Measurements from ENCODE around the gene LIPC.

Gene LIPC

GRCh38 chr15:58477170-58477569, 45.4 kb downstream of the LIPC start:
- no peak for DNase-seq

GRCh38 chr15:58478035-58478434, 46.2 kb downstream of the LIPC start:
- DNase-seq, result no peak

- DNase-seq, result no peak
These were observed 46.8 kb downstream of the LIPC start for GRCh38 chr15:58478579-58478978.

DNA sequence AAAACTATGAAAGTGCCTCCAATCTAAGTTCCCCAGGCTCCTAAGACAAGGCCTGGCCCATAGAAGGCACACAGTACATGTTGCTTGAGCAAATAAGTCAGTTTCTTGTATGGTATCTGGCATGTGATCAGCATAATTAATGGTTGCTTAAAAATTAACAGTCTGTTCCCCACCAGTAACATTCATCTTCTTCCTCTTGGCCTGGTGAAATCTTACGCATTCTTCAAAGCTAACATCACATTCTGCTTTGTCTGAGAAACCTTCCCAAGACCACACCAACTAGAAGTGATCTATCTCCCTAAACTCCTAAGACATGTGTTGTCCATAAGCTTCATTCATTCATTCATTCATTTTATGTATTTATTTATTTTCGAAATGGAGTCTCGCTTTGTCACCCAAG, 48.1 kb downstream of the LIPC start:
- DNase-seq, result no peak

GRCh38 chr15:58483376-58483775, 51.6 kb downstream of the LIPC start:
- no peak for DNase-seq

DNA sequence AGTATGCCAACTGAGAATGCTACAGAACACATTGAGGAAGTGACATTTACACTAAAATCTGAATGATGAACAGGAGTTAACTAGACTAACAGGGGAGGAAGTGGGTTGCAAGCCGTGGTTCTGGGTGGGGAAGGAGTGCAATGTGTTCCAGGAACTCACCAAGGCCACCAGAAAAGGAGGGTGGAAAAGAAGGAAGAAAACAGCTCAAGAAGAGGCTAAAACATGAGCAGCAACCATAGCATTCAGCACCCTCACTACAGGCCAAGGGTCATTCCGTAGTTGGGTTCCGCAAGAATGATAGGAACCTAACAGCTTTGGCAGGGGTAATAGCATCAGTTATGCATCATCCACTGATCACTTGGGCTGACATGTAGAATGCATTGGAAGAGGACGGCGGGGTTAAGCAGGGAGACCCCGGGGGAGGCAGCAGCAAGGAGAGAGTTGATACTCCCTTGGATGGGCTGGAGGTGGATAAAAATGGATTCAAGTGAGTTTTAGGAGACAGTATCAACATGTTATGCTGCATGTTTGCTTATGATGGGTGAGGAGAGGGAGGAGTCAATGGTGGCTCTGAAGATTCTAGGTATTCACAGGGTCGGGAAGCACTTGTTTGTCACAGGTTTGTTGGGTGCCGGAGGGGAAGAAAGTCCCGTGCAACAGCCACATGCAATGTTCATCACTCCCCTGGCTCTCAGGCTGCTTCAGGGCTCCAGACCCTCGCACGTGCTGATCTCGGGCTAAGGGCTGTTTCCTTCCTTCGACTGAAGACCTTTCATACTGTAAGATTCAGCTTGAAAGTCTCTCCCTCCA, 53.2 kb downstream of the LIPC start:
- DNase-seq, result no peak

GRCh38 chr15:58486062-58486461, 54.3 kb downstream of the LIPC start:
- DNase-seq, result no peak

GRCh38 chr15:58486564-58486963, 54.8 kb downstream of the LIPC start:
- no peak for DNase-seq

DNA sequence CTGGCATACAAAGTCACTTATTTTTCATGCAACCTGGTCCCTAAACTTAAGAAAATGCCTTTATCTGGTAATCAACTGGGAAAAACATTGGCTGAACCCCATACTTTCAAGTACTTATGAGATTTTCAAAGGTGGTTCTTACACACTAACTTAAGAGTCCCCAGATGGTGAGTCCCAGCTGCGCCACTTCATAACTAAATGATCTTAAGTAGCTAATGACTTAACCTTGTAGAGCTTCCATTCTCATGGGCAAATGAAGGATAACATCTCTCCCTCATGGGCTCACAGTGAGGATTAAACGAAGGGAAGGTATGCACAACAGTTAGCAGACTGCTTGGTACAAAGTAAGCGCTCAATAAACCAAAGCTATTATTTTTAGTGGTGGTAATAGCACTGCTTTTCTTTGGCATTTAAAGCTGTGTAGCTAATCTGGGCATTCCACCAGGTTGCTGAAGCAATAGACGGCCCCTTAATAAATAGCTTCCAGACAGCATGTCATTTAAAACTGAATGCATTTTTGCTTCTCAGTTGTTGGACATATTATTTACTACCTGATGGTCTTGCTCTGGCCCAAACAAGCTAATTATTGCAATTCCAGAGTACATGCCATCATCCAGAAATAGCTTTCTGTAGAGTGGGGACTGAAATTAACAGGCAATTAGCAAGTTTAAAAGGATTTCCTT, 55.4 kb downstream of the LIPC start:
- DNase-seq, result no peak

GRCh38 chr15:58487724-58488120, 55.9 kb downstream of the LIPC start:
- no peak for DNase-seq

DNA sequence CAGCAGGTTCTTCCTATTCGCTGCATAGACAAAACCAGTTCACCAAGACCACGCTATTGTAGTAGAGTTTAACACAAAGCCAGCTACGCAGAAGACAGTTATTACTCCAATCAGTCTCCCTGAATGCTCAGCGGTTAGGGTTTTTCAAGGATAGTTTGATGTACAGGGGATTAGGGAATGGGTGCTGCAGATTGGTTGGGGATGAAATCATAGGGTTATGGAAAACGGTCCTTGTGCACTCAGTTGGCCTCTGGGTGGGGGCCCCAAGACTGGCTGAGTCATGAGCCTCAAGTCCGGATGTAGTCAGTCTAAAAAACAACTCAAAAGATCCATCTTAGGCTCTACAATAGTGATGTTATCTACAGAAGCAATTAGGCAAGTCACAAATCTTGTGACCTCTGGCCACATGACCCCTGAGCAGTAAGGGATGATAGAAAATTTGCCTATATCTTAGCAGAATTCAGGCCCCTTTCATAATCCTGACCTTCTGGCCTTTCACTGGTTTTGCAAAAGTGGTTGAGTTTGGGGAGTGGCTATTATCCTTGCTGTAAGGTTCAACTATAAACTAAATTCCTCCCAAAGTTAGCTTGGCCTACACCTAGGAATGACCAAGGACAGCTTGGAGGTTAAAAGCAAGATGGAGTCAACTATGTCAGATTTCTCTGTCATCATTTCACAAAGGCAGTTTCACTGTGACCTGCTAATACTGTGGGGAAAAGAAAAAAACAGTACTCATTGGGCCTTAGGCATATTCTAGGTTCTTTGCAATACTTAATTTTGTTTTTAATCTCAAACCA, 57.7 kb downstream of the LIPC start:
- DNase-seq, result no peak

- no peak for DNase-seq
These were observed 58.5 kb downstream of the LIPC start for GRCh38 chr15:58490086-58490887.

DNA sequence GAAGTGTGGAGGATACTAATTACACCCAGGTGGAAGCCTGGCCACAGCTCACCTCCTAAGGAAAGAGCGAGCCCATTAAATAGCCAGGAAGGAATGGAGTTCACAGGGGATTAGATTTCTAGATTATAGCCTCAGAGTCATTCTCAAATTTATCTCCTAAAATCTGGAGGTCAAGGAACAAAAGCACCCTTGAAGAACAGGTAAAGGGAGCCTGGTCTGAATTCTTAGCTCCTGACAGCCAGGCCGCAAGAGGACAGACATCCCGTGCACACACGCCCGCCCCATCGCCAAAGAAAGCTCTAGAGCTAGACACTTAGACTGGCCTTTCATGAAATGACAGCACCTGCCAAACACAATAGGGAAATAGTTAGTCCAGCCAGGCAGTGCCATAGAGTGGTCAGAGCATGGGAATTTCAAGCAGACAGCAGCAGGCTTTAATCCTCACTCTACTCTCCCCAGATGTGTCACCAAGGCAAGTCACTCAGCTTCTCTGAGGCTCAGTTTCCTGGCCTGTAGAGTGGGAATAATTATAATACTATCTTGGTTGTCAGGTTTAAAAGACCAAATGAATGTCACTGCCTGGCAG, 59.2 kb downstream of the LIPC start:
- no peak for DNase-seq

- DNase-seq, result no peak
These were observed 59.9 kb downstream of the LIPC start for GRCh38 chr15:58491499-58492202.

DNA sequence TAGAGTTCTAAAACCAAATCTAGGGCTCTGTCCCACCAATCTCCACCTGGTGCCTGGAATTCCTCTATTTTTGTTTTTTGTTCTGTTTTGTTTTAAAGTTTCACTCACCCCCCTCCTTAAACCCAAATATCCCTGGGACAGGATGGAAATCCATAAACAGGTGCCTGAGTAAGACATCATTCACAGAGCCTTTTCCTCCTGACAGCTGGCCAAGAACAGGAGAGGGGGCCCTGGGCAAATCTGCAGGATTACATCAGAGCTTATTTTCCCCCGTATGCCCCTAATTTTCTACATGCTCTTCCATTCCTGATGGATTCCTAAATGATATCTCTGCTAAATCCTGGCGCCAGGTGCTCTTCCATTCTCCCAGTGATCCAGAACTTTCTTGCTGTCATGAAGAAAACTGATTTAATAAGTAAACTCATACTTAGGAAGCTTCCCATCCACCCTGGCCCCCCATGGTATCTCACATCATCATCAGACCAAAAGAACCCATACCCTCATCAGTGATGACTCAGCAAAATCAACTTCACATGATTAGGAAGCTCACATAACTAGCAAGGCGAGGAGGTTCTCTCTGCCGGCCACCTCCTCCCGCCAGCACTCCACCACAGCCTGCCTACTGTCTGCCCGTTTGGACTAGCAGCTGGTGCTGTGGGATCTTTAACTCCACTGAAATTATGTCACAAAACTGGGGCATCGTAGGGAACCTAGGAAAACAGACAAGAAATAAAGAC, 61.0 kb downstream of the LIPC start:
- no peak for DNase-seq

DNA sequence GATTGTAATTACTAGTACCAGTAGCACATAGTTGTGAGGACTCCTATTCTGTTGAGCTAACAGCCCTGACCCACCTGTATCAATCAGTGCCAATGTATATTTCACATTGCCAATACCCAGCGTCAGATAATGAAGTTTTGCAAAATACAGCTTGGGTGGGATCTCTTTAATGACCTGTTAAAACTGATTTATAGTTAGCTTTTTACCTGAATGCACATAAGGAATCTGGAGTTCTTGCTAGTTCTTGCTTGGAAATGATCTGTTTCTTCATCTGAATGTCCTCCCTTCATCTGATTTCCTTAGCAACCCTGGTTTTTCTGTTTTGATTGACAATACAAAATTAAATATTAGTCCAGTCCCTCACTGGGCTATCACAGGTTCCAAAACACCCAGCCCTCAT, 62.8 kb downstream of the LIPC start:
- no peak for DNase-seq

GRCh38 chr15:58495891-58496408, 64.2 kb downstream of the LIPC start:
- no peak for DNase-seq

DNA sequence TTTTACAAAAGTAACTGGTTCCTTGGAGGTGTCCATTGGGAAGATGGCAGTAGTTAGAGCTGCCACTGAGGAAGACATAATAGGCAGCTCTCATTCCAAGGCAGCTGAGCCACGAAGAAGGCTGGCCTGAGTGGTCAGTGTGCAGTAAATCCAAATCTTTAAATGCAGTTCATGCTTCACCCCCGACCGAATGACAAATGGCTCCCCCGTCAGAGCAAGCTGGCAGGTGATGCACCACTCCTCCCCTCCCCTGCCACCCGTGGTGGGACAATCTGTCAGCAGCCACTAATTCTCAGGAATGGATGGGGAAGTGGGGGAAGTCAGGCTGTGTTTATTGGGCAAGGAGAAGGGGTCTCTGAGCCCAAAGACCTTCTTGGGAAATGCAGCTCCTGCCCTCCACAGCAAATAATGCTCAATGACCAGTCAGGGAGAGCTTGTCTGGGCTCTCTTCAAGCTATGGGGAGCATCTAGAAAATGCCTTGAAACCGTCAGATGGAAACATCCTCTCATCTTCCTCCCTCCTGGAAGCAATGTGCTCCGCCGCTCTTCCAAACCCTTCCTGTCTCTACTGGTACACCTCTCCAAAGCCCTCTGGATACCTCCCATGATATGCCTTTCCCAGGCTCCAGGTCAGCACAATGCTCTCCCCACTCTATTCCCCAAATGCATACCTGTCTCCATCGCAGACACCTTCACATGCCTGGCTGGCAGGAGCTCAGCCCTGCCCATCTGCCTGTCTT, 65.4 kb downstream of the LIPC start:
- no peak for DNase-seq

DNA sequence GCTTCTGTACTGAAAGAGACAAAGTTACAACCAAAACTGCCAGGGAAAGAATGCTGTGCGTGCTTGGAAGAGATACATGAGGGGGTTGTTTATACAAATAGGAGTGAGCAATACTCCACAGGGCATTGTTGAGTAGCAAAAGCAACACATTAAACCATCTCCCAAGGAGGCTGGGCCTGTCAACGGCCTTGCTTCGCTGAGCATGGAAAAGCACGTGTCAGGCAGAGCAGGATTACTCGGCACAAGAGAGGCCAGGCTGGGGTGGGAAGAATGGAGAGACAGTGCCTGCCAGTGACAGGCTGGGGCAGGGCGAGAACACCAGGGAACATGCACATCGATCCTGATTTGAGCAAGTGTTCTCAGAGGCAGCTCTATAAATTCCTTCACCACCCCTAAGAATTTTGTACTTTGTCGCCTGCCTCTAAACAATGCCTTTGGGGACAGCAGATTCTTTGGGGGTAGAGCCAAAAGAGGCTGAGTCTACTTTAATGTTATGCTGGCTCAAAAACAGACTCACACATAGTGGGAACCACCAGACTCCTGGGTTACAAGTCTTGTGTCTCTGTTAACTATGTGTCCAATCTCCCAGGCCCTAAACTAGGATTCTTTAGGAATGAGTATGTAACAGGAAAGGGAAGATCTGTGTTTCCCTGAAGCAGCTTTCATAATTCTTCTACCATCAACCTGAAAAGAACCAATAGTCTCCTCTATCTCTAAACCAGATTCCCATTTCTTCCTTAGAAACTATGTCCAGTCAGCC, 67.2 kb downstream of the LIPC start:
- DNase-seq, result no peak
